ENCODE data around the gene RYK. TPM values are rescaled to one million over a fixed set of nuclear protein-coding genes. Genes with fewer than 3 reads are reported as not detected.

Gene RYK
- total RNA-seq, 4 donors from 2014 or later, result 78.2 to 120 (median 96.5) TPM

DNA sequence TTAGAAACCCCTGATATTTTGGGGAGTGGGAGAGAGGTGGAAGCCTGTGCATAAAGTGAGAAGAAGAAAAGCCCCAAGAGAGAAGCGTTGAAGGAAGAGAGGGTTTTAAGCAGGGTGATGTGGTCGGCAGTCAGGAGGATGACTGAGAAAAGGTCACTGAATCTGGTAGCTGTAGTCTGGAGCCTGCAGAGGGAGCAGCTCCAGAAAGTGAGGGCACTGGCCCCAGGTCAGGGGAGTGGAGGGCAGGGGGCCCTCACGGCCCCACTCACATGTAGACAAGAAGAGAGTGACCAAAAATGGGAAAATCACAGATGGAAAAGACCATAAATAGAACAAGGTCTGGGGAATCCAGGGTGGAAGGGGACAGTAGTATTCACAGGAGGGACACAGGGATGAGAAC, 105.5 kb downstream of the RYK start:
- no peak overlapping the region for H3K27ac ChIP-seq (replicated peaks in 1 of 4)
- no peaks in the 10 kb centered on the region for H3K27me3 ChIP-seq
- H3K9me3 ChIP-seq, result peaks cover 0 to 6% (median 1%) of the 10 kb centered on the region in 4 donors
- H3K4me3 ChIP-seq, result no peak overlapping the region
- peaks cover 0 to 3% (median 3%) of the 10 kb centered on the region in 4 donors for H3K36me3 ChIP-seq
- intact Hi-C loops (cut with DNase I), result no loop called here
- DNase-seq (ENCODE audit: extremely low spot score), result no peak
- WGBS, result 86% methylated on average over 3 of the region's 3 CpGs
- no peak for TF ChIP-seq EP300 (IDR thresholded peaks at IDR 0.05)
- peaks cover 1 to 21% (median 14%) of the 10 kb centered on the region in 4 donors for H3K4me1 ChIP-seq

GRCh38 chr3:134144694-134145093, 106.0 kb downstream of the RYK start:
- TF ChIP-seq POLR2A (IDR thresholded peaks at IDR 0.05; ENCODE audit: low read depth) (no peak), CTCF (IDR thresholded peaks at IDR 0.05) (no peak), POLR2AphosphoS5 (IDR thresholded peaks at IDR 0.05) (no peak), EP300 (IDR thresholded peaks at IDR 0.05) (no peak)
- 64% methylated on average over 3 of the region's 3 CpGs for WGBS
- H3K9me3 ChIP-seq, result peaks cover 0 to 6% (median 1%) of the 10 kb centered on the region in 4 donors
- no peak for DNase-seq (ENCODE audit: extremely low spot score)
- no peak overlapping the region for H3K27ac ChIP-seq (replicated peaks in 1 of 4)
- no peaks in the 10 kb centered on the region for H3K27me3 ChIP-seq
- intact Hi-C loops (cut with DNase I), result no loop called here
- H3K4me3 ChIP-seq, result no peak overlapping the region
- H3K36me3 ChIP-seq, result peaks cover 0 to 7% (median 4%) of the 10 kb centered on the region in 4 donors
- H3K4me1 ChIP-seq, result peaks cover 0 to 16% (median 11%) of the 10 kb centered on the region in 4 donors

- TF ChIP-seq POLR2AphosphoS5 (IDR thresholded peaks at IDR 0.05) (no peak), POLR2A (IDR thresholded peaks at IDR 0.05; ENCODE audit: low read depth) (no peak)
- H3K27me3 ChIP-seq, result no peaks in the 10 kb centered on the region
- intact Hi-C loops (cut with DNase I), result no loop called here
- H3K36me3 ChIP-seq, result peaks cover 0 to 7% (median 4%) of the 10 kb centered on the region in 4 donors
- H3K4me1 ChIP-seq, result peaks cover 0 to 8% (median 4%) of the 10 kb centered on the region in 4 donors
- no peak overlapping the region for H3K27ac ChIP-seq (replicated peaks in 1 of 4)
- no peak for DNase-seq (ENCODE audit: extremely low spot score)
- peaks cover 0 to 6% (median 1%) of the 10 kb centered on the region in 4 donors for H3K9me3 ChIP-seq
- H3K4me3 ChIP-seq, result no peak overlapping the region
- WGBS, result 86% methylated on average over 6 of the region's 6 CpGs
Measured at GRCh38 chr3:134143828-134144401, 106.7 kb downstream of the RYK start.

DNA sequence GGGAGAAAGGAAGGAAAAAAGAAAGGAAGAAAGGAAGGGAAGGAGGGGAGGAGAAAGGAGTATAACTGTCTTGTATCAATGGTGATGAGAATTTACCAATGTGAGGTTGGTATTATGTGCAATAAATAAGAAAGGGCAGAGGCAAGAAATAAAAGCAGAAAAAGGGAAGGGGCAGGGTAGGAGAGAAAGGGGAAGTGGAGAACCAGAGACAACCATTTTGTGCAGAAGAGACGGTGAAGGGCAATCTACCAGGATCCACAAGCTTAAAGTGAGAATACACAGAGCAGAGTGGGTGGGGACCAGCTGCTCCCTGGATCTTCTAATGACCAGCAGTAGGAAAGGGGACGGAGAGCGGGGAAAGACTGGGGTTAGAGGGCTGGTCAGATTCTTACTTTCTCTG, 114.1 kb downstream of the RYK start:
- WGBS, result 87% methylated on average over 3 of the region's 3 CpGs
- no peak overlapping the region for H3K4me3 ChIP-seq
- H3K27me3 ChIP-seq, result no peaks in the 10 kb centered on the region
- no peaks in the 10 kb centered on the region for H3K4me1 ChIP-seq
- no peak for DNase-seq (ENCODE audit: extremely low spot score)
- no peak overlapping the region for H3K27ac ChIP-seq (replicated peaks in 1 of 4)
- H3K36me3 ChIP-seq, result peaks cover 0 to 7% (median 4%) of the 10 kb centered on the region in 4 donors
- intact Hi-C loops (cut with DNase I), result no loop called here
- peaks cover 0 to 4% (median under 1%) of the 10 kb centered on the region in 4 donors for H3K9me3 ChIP-seq
- TF ChIP-seq POLR2A (IDR thresholded peaks at IDR 0.05; ENCODE audit: low read depth), result no peak
- TF ChIP-seq EP300 (IDR thresholded peaks at IDR 0.05), result no peak
- no peak for TF ChIP-seq POLR2AphosphoS5 (IDR thresholded peaks at IDR 0.05)
- no peak for TF ChIP-seq CTCF (IDR thresholded peaks at IDR 0.05)

- H3K4me1 ChIP-seq, result no peaks in the 10 kb centered on the region
- peaks cover 0 to 1% (median 0%) of the 10 kb centered on the region in 4 donors for H3K36me3 ChIP-seq
- TF ChIP-seq POLR2AphosphoS5 (IDR thresholded peaks at IDR 0.05) (no peak), CTCF (IDR thresholded peaks at IDR 0.05) (no peak), POLR2A (IDR thresholded peaks at IDR 0.05; ENCODE audit: low read depth) (no peak), EP300 (IDR thresholded peaks at IDR 0.05) (no peak)
- no peak overlapping the region for H3K4me3 ChIP-seq
- H3K27me3 ChIP-seq, result no peaks in the 10 kb centered on the region
- DNase-seq (ENCODE audit: extremely low spot score), result no peak
- 92% methylated on average over 2 of the region's 3 CpGs for WGBS
- H3K9me3 ChIP-seq, result no peaks in the 10 kb centered on the region
- H3K27ac ChIP-seq (replicated peaks in 1 of 4), result no peak overlapping the region
- intact Hi-C loops (cut with DNase I), result no loop called here
Measured at GRCh38 chr3:134134698-134135415, 115.8 kb downstream of the RYK start.
